Testis (tissue), 3 donors: ENCODE data around the gene CLSTN1. TPM values are rescaled to one million over a fixed set of nuclear protein-coding genes. Genes with fewer than 3 reads are reported as not detected.

Experiments used
- DNase-seq: peaks from one replicate; pipeline ENCODE4 v3.0.0-alpha.2; 2019
- H3K27ac ChIP-seq, 2 donors: fragments of 200-600 bp; sonication (generic); one replicate each; pipeline ENCODE4 v1.5.1; 2019
- H3K27me3 ChIP-seq: fragments of 200-600 bp; sonication (generic); one replicate; pipeline ENCODE4 v1.5.1; 2019
- H3K36me3 ChIP-seq: fragments of 200-600 bp; sonication (generic); one replicate; pipeline ENCODE4 v1.5.1; 2017; ENCODE audit warnings: low read depth; ENCODE audit errors: missing control alignments
- H3K4me1 ChIP-seq: fragments of 200-600 bp; sonication (generic); one replicate; pipeline ENCODE4 v1.5.1; 2019
- H3K4me3 ChIP-seq, 2 donors: fragments of 200-600 bp; sonication (generic); one replicate each; pipeline ENCODE4 v1.5.1; 2017 to 2019
- H3K9me3 ChIP-seq: fragments of 200-600 bp; sonication (generic); one replicate; pipeline ENCODE4 v1.5.1; 2017
- CTCF ChIP-seq, 3 experiments: fragments of 450-650 bp in 2 of 3; fragments of 200-600 bp in 1 of 3; sonication (generic) in 1 of 3; IDR thresholded peaks; one replicate each; pipeline ENCODE4 v1.5.1; 2016 to 2019; ENCODE audit warnings: antibody characterized with exemption in 3 of 3, mild to moderate bottlenecking in 2 of 3, moderate library complexity in 1 of 3
- POLR2A ChIP-seq: fragments of 450-650 bp; IDR thresholded peaks from one replicate; pipeline ENCODE4 v1.6.1; 2017; ENCODE audit warnings: antibody characterized with exemption, mild to moderate bottlenecking, moderate library complexity
- WGBS, 2 donors: methylation state at CpG; one replicate each; pipeline ENCODE4 v1.1.5; 2018; 5-methylcytosine and 5-hydroxymethylcytosine counted together
- intact Hi-C: fragments of 100-400 bp; cut with DNase I; formaldehyde crosslinking; loops from one replicate; pipeline ENCODE4 v1.15.1; 2023; ENCODE audit warnings: low total_unique reads
- polyA plus RNA-seq: library from polyadenylated mRNA; stranded (reverse); fragments of 350-450 nt; fragmentation: Illumina TruSeq; extraction: RNeasy Lipid Tissue Mini Kit (QIAGEN cat#74804); gene quantifications from one replicate; pipeline ENCODE4 v1.2.3, GENCODE V29; 2014; ENCODE audit warnings: low read depth, low replicate concordance; ENCODE audit not compliant: insufficient read depth
- total RNA-seq, 2 donors: library from RNA; depleted of rRNA; stranded (reverse); fragments of >200 nt; gene quantifications; one replicate each; pipeline ENCODE4 v1.2.3, GENCODE V29; 2016

Gene CLSTN1
- total and polyA plus RNA-seq, 3 donors from 2014 or later: 52.6 to 70.2 (median 60.4) TPM

GRCh38 chr1:9855186-9855585 lies 31.4 kb upstream of the CLSTN1 start:
- no peak overlapping the region for H3K4me3 ChIP-seq
- no peaks in the 10 kb centered on the region for H3K4me1 ChIP-seq
- whole genome bisulfite sequencing, 2 donors: 91 to 92% methylated on average over 1 of the region's 1 CpG
- intact Hi-C loops: no loop called here
- TF ChIP-seq CTCF (IDR thresholded peaks at IDR 0.05) (no peak), POLR2A (no peak)
- H3K36me3 ChIP-seq: no peaks in the 10 kb centered on the region
- DNase-seq: no peak
- no peak overlapping the region for H3K27ac ChIP-seq
- H3K9me3 ChIP-seq: no peaks in the 10 kb centered on the region
- H3K27me3 ChIP-seq: no peaks in the 10 kb centered on the region

- Histone ChIP-seq H3K36me3 (no peaks in the 10 kb centered on the region), H3K9me3 (no peaks in the 10 kb centered on the region), H3K4me3 (no peak overlapping the region), H3K27ac (no peak overlapping the region), H3K4me1 (no peaks in the 10 kb centered on the region), H3K27me3 (no peaks in the 10 kb centered on the region)
- no peak for TF ChIP-seq POLR2A
- 95 to 98% methylated on average over 3 to 4 of the region's 4 CpGs for WGBS, 2 donors
- intact Hi-C loops: no loop called here
- no peak for DNase-seq
Observed at GRCh38 chr1:9853249-9853595, 29.5 kb upstream of the CLSTN1 start.

GRCh38 chr1:9852410-9853248 lies 28.9 kb upstream of the CLSTN1 start:
- Histone ChIP-seq H3K36me3 (no peaks in the 10 kb centered on the region), H3K4me1 (peaks cover 3% of the 10 kb centered on the region), H3K4me3 (no peak overlapping the region), H3K9me3 (no peaks in the 10 kb centered on the region), H3K27ac (no peak overlapping the region), H3K27me3 (no peaks in the 10 kb centered on the region)
- WGBS, 2 donors: 86 to 92% methylated on average over 12 of the region's 12 CpGs
- intact Hi-C loops: no loop called here
- DNase-seq: no peak
- TF ChIP-seq POLR2A: no peak
- TF ChIP-seq CTCF (IDR thresholded peaks at IDR 0.05): no peak

- no peak overlapping the region for H3K27ac ChIP-seq
- H3K4me3 ChIP-seq: no peak overlapping the region
- no peaks in the 10 kb centered on the region for H3K27me3 ChIP-seq
- no peaks in the 10 kb centered on the region for H3K9me3 ChIP-seq
- H3K4me1 ChIP-seq: peaks cover 5% of the 10 kb centered on the region
- 77 to 95% methylated on average over 7 to 8 of the region's 8 CpGs for WGBS, 2 donors
- H3K36me3 ChIP-seq: no peaks in the 10 kb centered on the region
- TF ChIP-seq POLR2A: no peak
- no peak for TF ChIP-seq CTCF (IDR thresholded peaks at IDR 0.05)
- DNase-seq: no peak
- intact Hi-C loops: no loop called here
Observed at GRCh38 chr1:9852004-9852403, 28.2 kb upstream of the CLSTN1 start.

GRCh38 chr1:9850442-9851162 lies 26.8 kb upstream of the CLSTN1 start:
- DNase-seq: no peak
- TF ChIP-seq CTCF (IDR thresholded peaks at IDR 0.05) (no peak), POLR2A (no peak)
- H3K36me3 ChIP-seq: no peaks in the 10 kb centered on the region
- no peak overlapping the region for H3K4me3 ChIP-seq
- 75 to 76% methylated on average over 7 to 16 of the region's 18 CpGs for WGBS, 2 donors
- no peaks in the 10 kb centered on the region for H3K9me3 ChIP-seq
- intact Hi-C loops: no loop called here
- H3K27ac ChIP-seq: no peak overlapping the region
- H3K27me3 ChIP-seq: no peaks in the 10 kb centered on the region
- peaks cover 5% of the 10 kb centered on the region for H3K4me1 ChIP-seq
